GM12875 (cell line): ENCODE measurements around the gene PCNX2.

Source experiments
- H3K4me3 ChIP-seq: one replicate; pipeline ENCODE4 v1.5.1; 2011; ENCODE audit warnings: low read depth, low read length, control low read depth
- TF ChIP-seq, protein P1 (sequence below): IDR thresholded peaks from 2 replicates; pipeline ENCODE4 v1.5.1; 2011; ENCODE audit warnings: low read depth, mild to moderate bottlenecking, control low read depth, inconsistent platforms, low read length, moderate library complexity, borderline replicate concordance; ENCODE audit not compliant: insufficient read depth

The PCNX2 gene

DNA sequence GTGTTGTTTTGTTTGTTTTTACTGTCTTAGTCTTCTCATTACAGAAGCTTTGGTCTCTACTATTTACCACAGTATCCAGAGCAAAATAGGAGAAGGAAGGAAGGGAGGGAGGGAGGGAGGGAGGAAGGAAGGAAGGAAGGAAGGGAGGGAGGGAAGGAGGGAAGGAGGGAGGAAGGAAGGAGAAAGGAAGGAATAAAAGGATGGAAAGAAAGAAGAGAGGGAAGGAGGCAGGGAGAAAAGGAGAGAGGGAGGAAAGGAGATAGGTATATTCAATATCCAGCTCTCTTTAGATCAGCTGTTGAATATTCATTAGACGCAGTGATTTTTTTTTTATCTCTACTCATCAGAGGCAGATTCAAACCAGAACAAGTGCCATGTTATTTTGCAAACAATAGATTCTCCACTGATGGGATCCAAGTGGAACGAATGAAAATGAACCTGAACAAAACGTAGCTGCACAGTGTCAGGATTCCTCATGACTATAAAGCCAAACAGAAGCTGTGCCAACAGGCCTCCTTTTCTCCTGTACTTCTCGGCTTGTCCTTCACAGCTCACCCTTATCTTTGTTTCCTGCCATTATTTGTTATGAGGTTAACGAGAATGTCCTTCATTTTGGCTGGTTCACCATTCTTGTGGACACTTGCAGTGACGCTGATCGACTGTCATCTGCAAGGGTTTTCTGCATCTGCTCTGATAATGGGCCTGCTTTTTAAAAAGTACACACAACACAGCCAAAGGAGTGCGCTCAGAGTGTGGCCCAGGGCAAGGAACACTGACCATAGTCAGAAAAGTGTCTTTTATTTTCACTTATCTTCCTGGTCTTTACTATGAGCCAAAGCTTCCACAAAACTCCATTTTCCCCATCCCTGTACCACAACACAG lies 352.9 kb downstream of the PCNX2 start:
- TF ChIP-seq, protein P1, sequence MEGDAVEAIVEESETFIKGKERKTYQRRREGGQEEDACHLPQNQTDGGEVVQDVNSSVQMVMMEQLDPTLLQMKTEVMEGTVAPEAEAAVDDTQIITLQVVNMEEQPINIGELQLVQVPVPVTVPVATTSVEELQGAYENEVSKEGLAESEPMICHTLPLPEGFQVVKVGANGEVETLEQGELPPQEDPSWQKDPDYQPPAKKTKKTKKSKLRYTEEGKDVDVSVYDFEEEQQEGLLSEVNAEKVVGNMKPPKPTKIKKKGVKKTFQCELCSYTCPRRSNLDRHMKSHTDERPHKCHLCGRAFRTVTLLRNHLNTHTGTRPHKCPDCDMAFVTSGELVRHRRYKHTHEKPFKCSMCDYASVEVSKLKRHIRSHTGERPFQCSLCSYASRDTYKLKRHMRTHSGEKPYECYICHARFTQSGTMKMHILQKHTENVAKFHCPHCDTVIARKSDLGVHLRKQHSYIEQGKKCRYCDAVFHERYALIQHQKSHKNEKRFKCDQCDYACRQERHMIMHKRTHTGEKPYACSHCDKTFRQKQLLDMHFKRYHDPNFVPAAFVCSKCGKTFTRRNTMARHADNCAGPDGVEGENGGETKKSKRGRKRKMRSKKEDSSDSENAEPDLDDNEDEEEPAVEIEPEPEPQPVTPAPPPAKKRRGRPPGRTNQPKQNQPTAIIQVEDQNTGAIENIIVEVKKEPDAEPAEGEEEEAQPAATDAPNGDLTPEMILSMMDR, result no peak

DNA sequence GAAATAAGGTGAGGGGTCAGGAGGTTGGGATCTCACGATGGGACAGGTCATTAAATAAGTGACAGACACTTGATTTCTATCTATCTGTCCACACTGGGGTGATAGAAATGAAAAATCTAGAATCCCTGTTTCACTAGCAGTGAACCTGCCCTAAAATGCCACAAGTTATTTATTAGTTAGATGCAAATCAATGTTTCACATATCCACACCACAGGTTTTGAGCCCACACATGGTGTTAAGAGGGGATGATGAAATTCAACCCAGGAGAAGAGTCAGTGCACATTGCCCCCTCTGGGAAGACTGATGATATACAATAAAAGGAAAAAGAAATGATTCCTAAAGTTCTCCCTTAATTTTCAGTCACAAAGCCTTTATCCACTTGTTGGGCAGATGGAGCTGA lies 355.3 kb downstream of the PCNX2 start:
- TF ChIP-seq, protein P1, result no peak
- H3K4me3 ChIP-seq, result no peak overlapping the region

More for the DNA sequence above, 352.9 kb downstream of the PCNX2 start:
- no peak overlapping the region for H3K4me3 ChIP-seq

DNA sequence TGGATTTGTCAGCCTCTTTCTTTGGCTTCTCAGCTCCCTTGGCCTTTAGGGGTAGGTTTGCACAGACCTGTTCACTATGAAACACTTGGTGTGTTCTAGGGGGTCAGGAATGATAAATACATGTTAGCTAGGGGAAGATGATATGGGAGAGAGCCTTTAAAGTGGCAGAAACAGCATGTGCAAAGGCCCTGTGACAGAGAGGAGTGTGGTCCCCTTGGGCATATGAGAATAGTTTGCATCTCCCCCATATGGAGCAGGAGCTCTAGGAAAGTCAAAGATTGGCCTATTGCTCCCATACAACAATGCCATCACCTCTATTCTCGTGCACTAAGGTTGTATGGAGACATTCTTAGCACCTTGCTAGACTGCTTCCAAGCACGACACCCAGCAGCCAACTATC lies 355.8 kb downstream of the PCNX2 start:
- TF ChIP-seq, protein P1, result no peak
- no peak overlapping the region for H3K4me3 ChIP-seq

DNA sequence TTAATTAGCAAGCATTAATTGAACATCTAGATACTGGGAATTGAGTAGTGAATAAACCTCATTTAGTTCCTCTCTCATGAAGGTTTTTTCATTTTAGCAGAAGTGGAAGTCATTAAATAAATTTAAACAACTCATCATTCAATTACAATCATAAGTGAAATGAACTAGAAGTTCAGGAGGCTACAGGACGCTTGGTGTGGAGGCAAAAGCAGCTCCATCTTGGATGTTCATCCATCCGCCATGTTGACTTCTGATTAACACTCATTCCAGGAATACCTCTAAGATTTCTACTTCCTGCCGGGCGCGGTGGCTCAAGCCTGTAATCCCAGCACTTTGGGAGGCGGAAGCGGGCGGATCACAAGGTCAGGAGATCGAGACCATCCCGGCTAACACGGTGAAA lies 356.6 kb downstream of the PCNX2 start:
- TF ChIP-seq, protein P1, result no peak
- no peak overlapping the region for H3K4me3 ChIP-seq

DNA sequence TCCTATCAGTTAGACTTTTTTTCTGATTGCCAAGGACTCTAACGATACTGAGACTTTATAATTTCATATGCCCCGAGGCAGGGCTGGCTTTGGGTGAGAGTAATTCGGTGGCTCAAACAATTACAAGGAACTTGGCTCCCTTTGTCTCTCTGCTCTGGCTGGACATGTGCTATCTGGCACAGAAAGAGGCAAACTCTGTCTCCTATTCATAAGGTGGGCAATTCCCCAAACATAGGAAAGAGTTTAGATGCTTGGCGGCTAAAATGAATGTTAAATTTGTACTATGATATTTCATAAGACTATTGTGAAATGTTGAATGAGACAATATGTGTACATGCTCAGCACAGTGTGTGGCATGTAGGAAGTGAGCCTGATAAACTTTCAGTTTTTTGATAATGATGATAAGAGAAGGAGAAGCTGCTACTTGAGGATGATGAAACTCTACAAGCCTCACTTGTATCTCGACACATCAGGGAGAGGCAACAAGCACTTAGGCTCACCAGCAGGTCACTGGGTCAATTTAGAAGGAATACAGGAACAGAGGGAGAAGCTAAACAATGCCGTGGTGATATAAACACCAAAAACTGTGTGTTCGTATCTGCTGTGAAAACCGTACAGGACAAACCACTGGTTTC lies 357.7 kb downstream of the PCNX2 start:
- H3K4me3 ChIP-seq, result no peak overlapping the region
- TF ChIP-seq, protein P1, result no peak

DNA sequence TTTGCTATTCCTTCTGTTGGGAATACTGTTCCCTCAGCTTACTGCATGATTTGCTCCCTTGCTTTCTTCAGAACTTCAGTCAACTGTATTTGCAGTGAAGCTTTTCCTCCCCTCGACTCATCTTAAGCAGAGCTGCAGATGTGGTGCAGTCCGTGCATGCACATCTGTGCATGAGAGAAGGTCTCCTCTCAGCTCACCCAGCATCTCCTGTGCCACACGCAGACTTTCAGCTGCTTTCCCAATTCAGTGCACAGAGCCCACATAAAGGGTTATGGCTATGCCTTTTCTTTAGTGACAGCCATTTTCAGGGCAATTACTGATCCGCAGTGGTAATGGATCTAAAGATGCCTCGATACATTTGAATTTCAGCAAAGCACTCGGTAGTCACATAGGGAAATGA lies 358.6 kb downstream of the PCNX2 start:
- TF ChIP-seq, protein P1, result no peak
- H3K4me3 ChIP-seq, result no peak overlapping the region
